WTC11 (cell line): ENCODE measurements around the gene CPE. TPM values are rescaled to one million over a fixed set of nuclear protein-coding genes. Genes with fewer than 3 reads are reported as not detected.

Source experiments
- ATAC-seq: fragments of 200-7000 bp; cut with Tn5 transposase; 2 replicates; pipeline ENCODE4 v1.10.0; 2021; ENCODE audit warnings: mild to moderate bottlenecking, moderate library complexity
- CTCF ChIA-PET: fragments of 300-600 bp; sonication (Branson Sonifier 250); formaldehyde crosslinking; loops from one replicate; lab custom pipeline; 2021; ENCODE audit warnings: antibody characterized with exemption; lab: Charles Lee
- POLR2A ChIA-PET: fragments of 350-600 bp; sonication (Branson Sonifier 250); formaldehyde crosslinking; loops from one replicate; lab custom pipeline; 2021; ENCODE audit warnings: antibody characterized with exemption; lab: Charles Lee
- DNase-seq: peaks from one replicate; pipeline ENCODE4 v3.0.0; 2021; ENCODE audit warnings: low spot score
- H3K27ac Mint-ChIP-seq: 2 replicates; pipeline ENCODE4 v1.8.0; 2021; ENCODE audit warnings: mixed read lengths
- H3K27me3 Mint-ChIP-seq: 2 replicates; pipeline ENCODE4 v1.8.0; 2021; ENCODE audit warnings: low read depth, mild to moderate bottlenecking, moderate library complexity, mixed read lengths
- H3K36me3 Mint-ChIP-seq: 2 replicates; pipeline ENCODE4 v1.8.0; 2021; ENCODE audit warnings: mixed read lengths
- H3K4me1 Mint-ChIP-seq: 2 replicates; pipeline ENCODE4 v1.8.0; 2022; ENCODE audit warnings: mixed read lengths
- H3K4me3 Mint-ChIP-seq: 2 replicates; pipeline ENCODE4 v1.8.0; 2021; ENCODE audit warnings: mild to moderate bottlenecking, moderate library complexity, mixed read lengths
- H3K9me3 Mint-ChIP-seq: 2 replicates; pipeline ENCODE4 v1.8.0; 2021; ENCODE audit warnings: mixed read lengths
- ATF3 ChIP-seq: sonication (generic); formaldehyde crosslinking; conservative IDR thresholded peaks from 2 replicates; pipeline ENCODE4 v1.8.1; 2022; ENCODE audit warnings: mild to moderate bottlenecking, missing genetic modification reagents
- ESRRA ChIP-seq: sonication (generic); formaldehyde crosslinking; IDR thresholded peaks from 2 replicates; pipeline ENCODE4 v1.8.1; 2022; ENCODE audit warnings: mild to moderate bottlenecking, missing genetic modification reagents, borderline replicate concordance
- FOXK1 ChIP-seq: sonication (generic); formaldehyde crosslinking; IDR thresholded peaks from 2 replicates; pipeline ENCODE4 v1.8.0; 2022; ENCODE audit warnings: mild to moderate bottlenecking, moderate library complexity, missing genetic modification reagents
- GABPB1 ChIP-seq: sonication (generic); formaldehyde crosslinking; IDR thresholded peaks from 2 replicates; pipeline ENCODE4 v1.8.1; 2023; ENCODE audit warnings: mild to moderate bottlenecking, missing genetic modification reagents
- MYBL2 ChIP-seq: sonication (generic); formaldehyde crosslinking; IDR thresholded peaks from 2 replicates; pipeline ENCODE4 v1.8.1; 2023; ENCODE audit warnings: mild to moderate bottlenecking, moderate library complexity, missing genetic modification reagents
- NR3C1 ChIP-seq: sonication (generic); formaldehyde crosslinking; conservative IDR thresholded peaks from 2 replicates; pipeline ENCODE4 v1.8.1; 2023; ENCODE audit warnings: low read depth, mild to moderate bottlenecking, missing genetic modification reagents
- RELA ChIP-seq: sonication (generic); formaldehyde crosslinking; IDR thresholded peaks from 2 replicates; pipeline ENCODE4 v1.8.1; 2022; ENCODE audit warnings: missing genetic modification reagents, mild to moderate bottlenecking, borderline replicate concordance
- SMAD4 ChIP-seq: sonication (generic); formaldehyde crosslinking; IDR thresholded peaks from 2 replicates; pipeline ENCODE4 v1.8.0; 2022; ENCODE audit warnings: mild to moderate bottlenecking, missing genetic modification reagents
- TEAD1 ChIP-seq: sonication (generic); formaldehyde crosslinking; IDR thresholded peaks from 2 replicates; pipeline ENCODE4 v1.8.0; 2022; ENCODE audit warnings: mild to moderate bottlenecking, missing genetic modification reagents
- ZBTB43 ChIP-seq: sonication (generic); formaldehyde crosslinking; IDR thresholded peaks from 2 replicates; pipeline ENCODE4 v1.8.1; 2023; ENCODE audit warnings: mild to moderate bottlenecking, missing genetic modification reagents
- ZNF219 ChIP-seq: sonication (generic); formaldehyde crosslinking; IDR thresholded peaks from 2 replicates; pipeline ENCODE4 v1.8.0; 2023; ENCODE audit warnings: missing genetic modification reagents, mild to moderate bottlenecking, borderline replicate concordance
- ZNF317 ChIP-seq: sonication (generic); formaldehyde crosslinking; IDR thresholded peaks from 2 replicates; pipeline ENCODE4 v1.8.1; 2023; ENCODE audit warnings: low read depth, mild to moderate bottlenecking, moderate library complexity, missing genetic modification reagents, borderline replicate concordance
- ZNF416 ChIP-seq: fragments of 250-450 bp; sonication (Bioruptor Pico); IDR thresholded peaks from 2 replicates; pipeline ENCODE4 v1.9.0; 2021; ENCODE audit warnings: mild to moderate bottlenecking, inconsistent platforms
- ZNF671 ChIP-seq: fragments of 250-450 bp; sonication (Bioruptor Pico); IDR thresholded peaks from 2 replicates; pipeline ENCODE4 v1.8.0; 2021; ENCODE audit warnings: mild to moderate bottlenecking
- total RNA-seq: library from RNA; stranded (reverse); gene quantifications from 3 replicates; pipeline ENCODE4 v1.2.3, GENCODE V29; 2021
- TF ChIP-seq, protein P1 (sequence below): sonication (generic); formaldehyde crosslinking; IDR thresholded peaks from 2 replicates; pipeline ENCODE4 v1.8.0; 2022; ENCODE audit warnings: mild to moderate bottlenecking, missing genetic modification reagents
- TF ChIP-seq, protein P2 (sequence below): fragments of 200-600 bp; IDR thresholded peaks from 2 replicates; pipeline ENCODE4 v1.8.0; 2022; ENCODE audit warnings: antibody characterized with exemption
- TF ChIP-seq, protein P3 (sequence below): sonication (generic); formaldehyde crosslinking; IDR thresholded peaks from 2 replicates; pipeline ENCODE4 v1.8.0; 2023; ENCODE audit warnings: missing genetic modification reagents
- TF ChIP-seq, protein P4 (sequence below): sonication (generic); formaldehyde crosslinking; IDR thresholded peaks from 2 replicates; pipeline ENCODE4 v1.8.1; 2022; ENCODE audit warnings: mild to moderate bottlenecking, moderate library complexity, missing genetic modification reagents

Gene CPE
- total RNA-seq, 1 experiment from 2014 or later, result 9.2 TPM

DNA sequence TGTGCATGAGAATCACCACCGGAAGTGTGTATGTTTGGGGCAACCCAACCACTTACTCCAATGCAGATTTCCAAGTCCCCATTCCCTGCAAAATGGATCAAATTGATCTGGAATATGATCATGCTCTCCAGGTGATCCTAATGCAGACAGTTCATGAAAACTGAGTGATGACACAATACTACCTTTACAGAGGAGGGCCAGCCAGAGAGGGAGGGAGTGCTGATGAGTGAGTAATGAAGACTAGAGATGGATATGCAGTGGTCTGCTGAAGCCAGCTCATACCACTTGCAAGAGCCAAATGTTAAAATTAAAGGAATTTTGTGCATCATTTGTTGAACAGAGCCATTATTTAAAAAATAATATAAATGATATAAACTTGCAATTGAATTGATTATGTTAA, 10.2 kb upstream of the CPE start (continued):
- TF ChIP-seq, protein P1, sequence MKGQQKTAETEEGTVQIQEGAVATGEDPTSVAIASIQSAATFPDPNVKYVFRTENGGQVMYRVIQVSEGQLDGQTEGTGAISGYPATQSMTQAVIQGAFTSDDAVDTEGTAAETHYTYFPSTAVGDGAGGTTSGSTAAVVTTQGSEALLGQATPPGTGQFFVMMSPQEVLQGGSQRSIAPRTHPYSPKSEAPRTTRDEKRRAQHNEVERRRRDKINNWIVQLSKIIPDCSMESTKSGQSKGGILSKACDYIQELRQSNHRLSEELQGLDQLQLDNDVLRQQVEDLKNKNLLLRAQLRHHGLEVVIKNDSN (CRISPR knock-in tag), result no peak
- TF ChIP-seq FOXK1 (CRISPR knock-in tag) (no peak), ZBTB43 (CRISPR knock-in tag) (no peak), MYBL2 (CRISPR knock-in tag) (no peak)
- TF ChIP-seq, protein P2, sequence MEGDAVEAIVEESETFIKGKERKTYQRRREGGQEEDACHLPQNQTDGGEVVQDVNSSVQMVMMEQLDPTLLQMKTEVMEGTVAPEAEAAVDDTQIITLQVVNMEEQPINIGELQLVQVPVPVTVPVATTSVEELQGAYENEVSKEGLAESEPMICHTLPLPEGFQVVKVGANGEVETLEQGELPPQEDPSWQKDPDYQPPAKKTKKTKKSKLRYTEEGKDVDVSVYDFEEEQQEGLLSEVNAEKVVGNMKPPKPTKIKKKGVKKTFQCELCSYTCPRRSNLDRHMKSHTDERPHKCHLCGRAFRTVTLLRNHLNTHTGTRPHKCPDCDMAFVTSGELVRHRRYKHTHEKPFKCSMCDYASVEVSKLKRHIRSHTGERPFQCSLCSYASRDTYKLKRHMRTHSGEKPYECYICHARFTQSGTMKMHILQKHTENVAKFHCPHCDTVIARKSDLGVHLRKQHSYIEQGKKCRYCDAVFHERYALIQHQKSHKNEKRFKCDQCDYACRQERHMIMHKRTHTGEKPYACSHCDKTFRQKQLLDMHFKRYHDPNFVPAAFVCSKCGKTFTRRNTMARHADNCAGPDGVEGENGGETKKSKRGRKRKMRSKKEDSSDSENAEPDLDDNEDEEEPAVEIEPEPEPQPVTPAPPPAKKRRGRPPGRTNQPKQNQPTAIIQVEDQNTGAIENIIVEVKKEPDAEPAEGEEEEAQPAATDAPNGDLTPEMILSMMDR, result no peak

DNA sequence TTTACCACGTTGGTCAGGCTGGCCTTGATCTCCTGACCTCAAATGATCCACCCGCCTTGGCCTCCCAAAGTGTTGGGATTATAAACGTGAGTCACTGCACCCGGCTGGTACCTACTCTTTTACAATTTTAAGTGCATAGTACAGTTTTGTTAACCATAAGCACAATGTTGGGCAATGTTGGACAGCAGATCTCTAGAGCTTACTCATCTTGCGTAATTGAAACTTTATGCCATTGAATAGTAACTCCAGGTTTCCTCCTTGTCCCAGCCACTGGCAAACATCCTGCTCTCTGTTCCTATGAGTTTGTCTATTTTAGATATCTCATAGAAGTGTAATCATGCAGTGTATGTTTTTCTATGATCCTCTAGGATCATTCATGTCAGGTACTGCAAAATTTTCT, 9.3 kb upstream of the CPE start:
- H3K4me1 Mint-ChIP-seq, result peaks cover 16% of the 10 kb centered on the region
- H3K27ac Mint-ChIP-seq, result no peak overlapping the region
- no peak for ATAC-seq
- no peak overlapping the region for H3K4me3 Mint-ChIP-seq
- 0 out of 2 replicates have a peak, but pooled peaks cover 4% of the 10 kb centered on the region for H3K9me3 Mint-ChIP-seq
- H3K27me3 Mint-ChIP-seq, result no peaks in the 10 kb centered on the region
- TF ChIP-seq, protein P3, sequence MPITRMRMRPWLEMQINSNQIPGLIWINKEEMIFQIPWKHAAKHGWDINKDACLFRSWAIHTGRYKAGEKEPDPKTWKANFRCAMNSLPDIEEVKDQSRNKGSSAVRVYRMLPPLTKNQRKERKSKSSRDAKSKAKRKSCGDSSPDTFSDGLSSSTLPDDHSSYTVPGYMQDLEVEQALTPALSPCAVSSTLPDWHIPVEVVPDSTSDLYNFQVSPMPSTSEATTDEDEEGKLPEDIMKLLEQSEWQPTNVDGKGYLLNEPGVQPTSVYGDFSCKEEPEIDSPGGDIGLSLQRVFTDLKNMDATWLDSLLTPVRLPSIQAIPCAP (CRISPR knock-in tag), result no peak
- TF ChIP-seq NR3C1 (CRISPR knock-in tag) (no peak), GABPB1 (CRISPR knock-in tag) (peak; percentile 85)
- TF ChIP-seq, all 79 proteins: peak for 1
- ChIA-PET POLR2A (no interaction called here), CTCF (no interaction called here)
- DNase-seq, result no peak
- H3K36me3 Mint-ChIP-seq, result no peaks in the 10 kb centered on the region

GRCh38 chr4:165370530-165370929, 8.3 kb upstream of the CPE start:
- H3K9me3 Mint-ChIP-seq, result 0 out of 2 replicates have a peak, but pooled peaks cover 4% of the 10 kb centered on the region

More at GRCh38 chr4:165370530-165370929, 8.3 kb upstream of the CPE start:
- ChIA-PET POLR2A (no interaction called here), CTCF (no interaction called here)
- ATAC-seq, result no peak
- Mint-ChIP-seq H3K36me3 (no peaks in the 10 kb centered on the region), H3K27ac (no peak overlapping the region), H3K4me3 (no peak overlapping the region), H3K27me3 (no peaks in the 10 kb centered on the region), H3K4me1 (peaks cover 16% of the 10 kb centered on the region)
- DNase-seq, result no peak
- TF ChIP-seq RELA (CRISPR knock-in tag) (no peak), ZNF671 (CRISPR knock-in tag) (no peak), TEAD1 (CRISPR knock-in tag) (no peak), ZNF219 (no peak), SMAD4 (CRISPR knock-in tag) (no peak), ATF3 (no peak), ZBTB43 (CRISPR knock-in tag) (no peak), ZNF416 (CRISPR knock-in tag) (no peak), ESRRA (CRISPR knock-in tag) (no peak), ZNF317 (no peak)
- TF ChIP-seq, protein P4, sequence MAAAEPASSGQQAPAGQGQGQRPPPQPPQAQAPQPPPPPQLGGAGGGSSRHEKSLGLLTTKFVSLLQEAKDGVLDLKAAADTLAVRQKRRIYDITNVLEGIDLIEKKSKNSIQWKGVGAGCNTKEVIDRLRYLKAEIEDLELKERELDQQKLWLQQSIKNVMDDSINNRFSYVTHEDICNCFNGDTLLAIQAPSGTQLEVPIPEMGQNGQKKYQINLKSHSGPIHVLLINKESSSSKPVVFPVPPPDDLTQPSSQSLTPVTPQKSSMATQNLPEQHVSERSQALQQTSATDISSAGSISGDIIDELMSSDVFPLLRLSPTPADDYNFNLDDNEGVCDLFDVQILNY (CRISPR knock-in tag), result no peak
- TF ChIP-seq, protein P1 (CRISPR knock-in tag), result no peak
